Epithelial cell of esophagus (primary cell): ENCODE data around the gene TRPM3.

ENCODE experiments used
- DNase-seq: peaks from one replicate; pipeline ENCODE4 v3.0.0; 2010; ENCODE audit warnings: low read depth
- H3K4me3 ChIP-seq: 2 replicates; pipeline ENCODE4 v1.5.1; 2011; ENCODE audit warnings: mild to moderate bottlenecking, low read length, control low read depth
- CTCF ChIP-seq: IDR thresholded peaks from 2 replicates; pipeline ENCODE4 v1.5.1; 2011; ENCODE audit warnings: low read depth, mild to moderate bottlenecking, low read length, control low read depth, inconsistent platforms; ENCODE audit not compliant: insufficient read depth; ENCODE audit errors: missing control alignments

TRPM3 gene

GRCh38 chr9:70823284-70823683, 298.1 kb downstream of the TRPM3 start:
- H3K4me3 ChIP-seq: no peak overlapping the region
- TF ChIP-seq CTCF: no peak
- DNase-seq: no peak

- DNase-seq: no peak
- TF ChIP-seq CTCF: no peak
- no peak overlapping the region for H3K4me3 ChIP-seq
Measured at GRCh38 chr9:70817311-70817710, 304.1 kb downstream of the TRPM3 start.

GRCh38 chr9:70816891-70817290, 304.5 kb downstream of the TRPM3 start:
- no peak for DNase-seq
- no peak overlapping the region for H3K4me3 ChIP-seq
- TF ChIP-seq CTCF: no peak

- no peak overlapping the region for H3K4me3 ChIP-seq
- DNase-seq: no peak
- no peak for TF ChIP-seq CTCF
Measured at GRCh38 chr9:70816316-70816715, 305.1 kb downstream of the TRPM3 start.

- no peak for TF ChIP-seq CTCF
- no peak overlapping the region for H3K4me3 ChIP-seq
- no peak for DNase-seq
Measured at GRCh38 chr9:70814597-70814996, 306.8 kb downstream of the TRPM3 start.

GRCh38 chr9:70813141-70813540, 308.3 kb downstream of the TRPM3 start:
- no peak for TF ChIP-seq CTCF
- no peak for DNase-seq
- H3K4me3 ChIP-seq: no peak overlapping the region

GRCh38 chr9:70811638-70812037, 309.8 kb downstream of the TRPM3 start:
- DNase-seq: no peak
- no peak for TF ChIP-seq CTCF
- no peak overlapping the region for H3K4me3 ChIP-seq
